GM18519 (cell line): ENCODE results near the gene IQCF6.
"Not testable (repeated sequence)": the region's sequence is repeated elsewhere in the genome, so short reads cannot be mapped to it uniquely, and the experiment has no call there.

ENCODE experiments used
- ATAC-seq: cut with Tn5 transposase; IDR thresholded peaks from one replicate; pipeline ENCODE4 v1.9.1; 2021; ENCODE audit warnings: mild to moderate bottlenecking, moderate library complexity; ENCODE audit not compliant: unreplicated experiment, low FRiP score

IQCF6 gene

GRCh38 chr3:51777985-51778384, 1.1 kb downstream of the IQCF6 start:
- ATAC-seq: no peak

DNA sequence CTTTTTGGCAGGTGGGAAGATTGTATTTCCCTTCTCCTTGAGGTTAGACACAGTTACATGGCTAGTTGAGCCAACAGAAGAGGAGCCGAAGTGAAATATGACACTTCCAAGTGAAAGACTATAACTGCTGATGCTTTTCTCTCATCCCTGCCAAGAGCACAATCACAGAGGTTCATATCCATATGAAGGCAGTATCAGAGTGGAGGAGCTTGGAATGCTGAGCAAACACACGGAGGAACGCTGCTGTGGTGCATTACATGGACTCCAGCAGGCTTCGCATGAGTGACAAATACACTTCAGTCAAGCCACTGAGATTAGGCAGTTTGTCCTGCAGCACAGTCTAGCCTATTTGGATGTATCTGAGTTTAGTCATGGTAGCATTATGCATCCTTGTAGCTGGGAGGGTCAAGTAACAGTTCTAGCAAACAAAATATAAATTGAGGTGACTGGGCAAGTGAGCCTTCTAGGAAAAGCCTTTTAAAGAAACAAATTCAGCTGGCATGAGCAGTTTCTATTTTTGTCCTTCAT, 5.4 kb downstream of the IQCF6 start:
- no peak for ATAC-seq

GRCh38 chr3:51759203-51759602, 19.8 kb downstream of the IQCF6 start:
- ATAC-seq: no peak

DNA sequence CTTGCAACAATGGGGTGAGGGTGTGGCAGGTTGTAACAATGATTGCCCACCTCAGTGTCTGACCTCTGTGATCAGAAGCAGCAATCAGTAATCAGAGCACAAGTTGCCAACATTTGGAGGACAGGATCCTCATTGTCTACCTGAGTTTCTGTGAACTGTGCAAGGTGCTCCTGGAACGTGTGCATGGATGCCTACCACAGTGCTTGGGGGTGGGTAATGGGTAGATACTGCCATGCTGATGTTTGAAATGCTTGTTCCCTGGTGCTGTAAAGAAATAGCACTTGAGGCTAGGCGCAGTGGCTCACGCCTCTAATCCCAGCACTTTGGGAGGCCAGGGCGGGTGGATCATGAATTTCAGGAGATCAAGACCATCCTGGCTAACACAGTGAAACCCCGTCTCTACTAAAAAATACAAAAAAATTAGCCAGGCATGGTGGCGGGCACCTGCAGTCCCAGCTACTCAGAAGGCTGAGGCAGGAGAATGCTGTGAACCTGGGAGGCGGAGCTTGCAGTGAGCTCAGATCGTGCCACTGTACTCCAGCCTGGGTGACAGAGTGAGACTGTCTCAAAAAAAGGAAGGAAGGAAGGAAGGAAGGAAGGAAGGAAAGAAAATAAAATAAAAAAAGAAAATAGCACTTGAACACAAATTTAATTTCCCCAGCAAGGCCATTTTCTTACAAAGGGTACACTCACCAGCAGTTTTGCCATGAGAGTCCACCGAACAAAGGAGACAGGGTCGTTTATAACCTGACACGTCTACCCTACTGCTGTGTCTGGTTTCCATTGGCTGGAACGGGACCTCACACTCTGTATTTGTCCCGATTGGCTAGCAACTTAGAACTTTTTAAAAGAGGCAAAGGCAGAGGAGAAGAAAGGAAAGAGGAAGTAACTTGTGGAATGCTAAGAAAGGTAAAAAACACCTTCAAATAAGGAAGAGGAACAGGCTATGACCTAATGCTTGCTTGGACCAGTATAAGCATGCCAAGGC, 25.0 kb downstream of the IQCF6 start:
- not testable (repeated sequence) for ATAC-seq

DNA sequence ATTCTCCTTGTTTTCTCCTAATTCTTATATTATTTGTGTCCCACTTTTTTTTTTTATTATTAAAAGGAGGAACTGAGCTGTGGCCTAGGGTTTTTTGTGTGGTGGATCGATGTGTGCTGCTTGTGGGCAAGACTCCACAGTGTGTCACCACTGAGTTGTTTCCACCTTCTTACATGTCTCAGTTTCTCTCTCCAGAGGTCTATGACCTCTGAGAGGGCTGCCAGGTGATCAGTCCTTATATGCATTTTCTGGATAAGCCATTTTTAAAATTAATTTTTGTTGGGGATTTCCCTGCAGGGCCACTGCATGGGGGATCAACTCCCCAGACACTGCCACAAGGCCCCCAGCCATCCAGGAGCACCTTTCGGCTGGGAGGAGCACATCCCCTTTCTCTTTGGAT, 27.8 kb downstream of the IQCF6 start:
- ATAC-seq: no peak

DNA sequence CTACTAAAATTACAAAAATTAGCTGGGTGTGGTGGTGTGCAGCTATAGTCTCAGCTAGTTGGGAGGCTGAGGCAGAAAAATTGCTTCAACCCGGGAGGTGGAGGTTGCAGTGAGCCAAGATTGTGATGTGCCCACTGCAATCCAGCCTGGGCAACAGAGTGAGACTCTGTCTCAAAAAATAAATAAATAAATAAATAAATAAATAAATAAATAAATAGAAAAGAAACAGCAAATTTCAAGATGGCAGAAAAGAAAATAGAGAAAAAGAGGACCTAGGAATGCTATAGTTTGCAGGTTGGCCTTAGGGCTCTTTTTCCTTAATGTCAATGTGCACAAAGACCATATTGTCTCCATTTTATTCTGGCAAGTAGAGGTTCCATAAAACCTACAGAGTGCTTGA, 28.2 kb downstream of the IQCF6 start:
- no peak for ATAC-seq

DNA sequence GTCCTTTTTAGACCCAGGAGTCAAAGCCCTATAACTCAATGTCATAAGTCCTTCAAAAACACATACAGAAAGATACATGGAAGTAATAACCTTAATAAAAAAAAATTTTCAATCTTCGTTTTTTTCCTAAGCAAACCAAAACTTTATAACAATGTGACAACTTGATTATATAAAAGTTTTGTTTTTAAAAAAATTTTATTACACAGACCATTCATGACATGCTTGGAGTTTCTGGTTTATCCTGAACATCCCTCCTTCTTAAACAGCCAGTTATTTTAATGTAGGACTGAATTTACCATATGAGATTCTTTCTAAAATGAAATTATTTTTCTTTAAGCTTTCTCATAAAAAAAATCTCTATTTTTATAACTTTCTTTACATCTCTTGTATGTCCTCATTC, 30.7 kb downstream of the IQCF6 start:
- ATAC-seq: no peak

DNA sequence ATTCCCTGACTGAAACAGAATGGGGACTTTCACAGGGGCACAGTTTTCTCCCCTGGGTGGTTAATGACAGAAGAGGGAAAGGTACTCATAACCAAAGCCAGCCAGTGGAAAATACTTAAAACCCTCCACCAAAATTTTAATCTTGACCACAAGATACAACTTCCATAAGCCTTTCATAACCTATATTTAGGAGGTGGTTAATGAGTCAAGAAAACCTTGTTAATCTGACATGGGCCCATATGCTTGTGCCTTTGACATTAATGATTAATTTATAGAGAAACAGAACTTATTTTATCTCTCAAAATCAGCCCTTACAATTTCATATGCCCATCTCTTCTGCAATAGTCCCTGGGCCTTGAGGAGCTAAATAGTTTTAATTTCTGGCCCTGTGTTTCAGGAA, 31.2 kb downstream of the IQCF6 start:
- ATAC-seq: no peak

- ATAC-seq: not testable (repeated sequence)
Measured at GRCh38 chr3:51742978-51743377, 36.1 kb downstream of the IQCF6 start.

- not testable (repeated sequence) for ATAC-seq
Measured at GRCh38 chr3:51742320-51742719, 36.7 kb downstream of the IQCF6 start.

DNA sequence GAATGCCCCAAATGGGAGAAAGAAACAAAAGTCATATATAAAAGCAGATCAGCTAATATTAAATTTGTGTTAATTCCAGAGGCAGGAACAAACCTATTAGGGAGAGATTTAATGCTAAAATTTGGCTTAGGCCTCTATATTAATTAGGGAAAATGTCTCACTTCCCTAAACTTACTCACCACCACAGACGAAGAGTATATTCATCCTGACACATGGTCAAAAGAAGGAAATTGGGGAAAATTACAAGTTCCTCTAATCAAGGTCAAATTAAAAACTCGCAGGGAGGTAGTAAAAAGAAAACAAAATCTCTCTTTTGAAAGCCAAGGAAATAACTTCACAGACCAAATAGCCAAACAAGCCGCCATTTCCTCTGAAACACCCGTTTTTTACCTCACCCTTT, 39.9 kb downstream of the IQCF6 start:
- ATAC-seq: no peak

DNA sequence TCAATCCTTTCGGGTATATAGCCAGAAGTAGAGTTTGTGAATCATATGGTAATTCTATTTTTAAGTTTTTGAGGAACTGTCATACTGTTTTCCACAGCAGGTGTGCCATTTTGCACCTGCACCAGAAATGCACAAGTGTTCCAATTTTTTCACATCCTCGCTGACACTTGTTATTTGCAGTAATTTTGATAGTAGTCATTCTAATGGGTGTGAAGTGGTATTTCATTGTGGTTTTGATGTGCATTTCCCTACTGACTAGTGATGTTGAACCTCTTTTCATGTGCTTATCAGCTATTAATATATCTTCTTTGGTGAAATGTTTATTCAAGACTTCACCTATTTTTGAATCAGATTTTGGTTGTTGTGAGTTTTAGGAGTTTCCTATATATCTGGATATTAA, 43.1 kb downstream of the IQCF6 start:
- ATAC-seq: no peak

DNA sequence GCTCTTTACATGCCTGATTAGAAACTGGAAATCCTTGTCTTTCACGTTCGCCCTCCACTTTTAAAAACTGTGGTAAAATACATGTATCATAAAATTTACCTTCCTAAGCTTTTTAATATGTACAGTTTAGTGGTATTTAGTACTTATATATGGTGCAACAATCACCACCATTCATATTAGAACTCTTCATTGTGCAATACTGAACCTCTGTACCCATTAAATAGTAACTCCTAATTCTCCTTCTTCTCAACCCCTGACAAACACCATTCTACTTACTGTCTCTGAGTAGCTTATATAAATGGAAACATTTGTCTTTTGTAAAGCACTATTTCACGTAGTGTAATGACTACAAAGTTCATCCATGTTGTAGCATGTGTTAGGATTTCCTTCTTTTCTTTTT, 44.0 kb downstream of the IQCF6 start:
- ATAC-seq: no peak

DNA sequence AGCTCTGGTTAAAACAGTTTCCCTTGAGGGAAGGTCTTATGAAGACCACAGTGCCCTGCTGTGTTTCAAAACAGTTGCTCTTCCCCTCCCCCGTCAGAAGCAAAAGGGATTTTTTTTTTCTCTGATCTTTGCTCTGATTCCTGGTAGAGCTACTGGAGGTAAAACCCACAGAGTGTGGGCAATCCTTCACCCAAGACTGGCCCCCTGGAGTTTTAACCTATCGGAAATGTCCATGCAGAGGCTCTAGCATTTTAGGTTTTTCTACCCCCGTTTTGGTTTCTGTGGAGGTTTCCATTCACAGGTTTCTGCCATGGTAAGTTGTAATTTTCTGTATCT, 44.5 kb downstream of the IQCF6 start:
- no peak for ATAC-seq

DNA sequence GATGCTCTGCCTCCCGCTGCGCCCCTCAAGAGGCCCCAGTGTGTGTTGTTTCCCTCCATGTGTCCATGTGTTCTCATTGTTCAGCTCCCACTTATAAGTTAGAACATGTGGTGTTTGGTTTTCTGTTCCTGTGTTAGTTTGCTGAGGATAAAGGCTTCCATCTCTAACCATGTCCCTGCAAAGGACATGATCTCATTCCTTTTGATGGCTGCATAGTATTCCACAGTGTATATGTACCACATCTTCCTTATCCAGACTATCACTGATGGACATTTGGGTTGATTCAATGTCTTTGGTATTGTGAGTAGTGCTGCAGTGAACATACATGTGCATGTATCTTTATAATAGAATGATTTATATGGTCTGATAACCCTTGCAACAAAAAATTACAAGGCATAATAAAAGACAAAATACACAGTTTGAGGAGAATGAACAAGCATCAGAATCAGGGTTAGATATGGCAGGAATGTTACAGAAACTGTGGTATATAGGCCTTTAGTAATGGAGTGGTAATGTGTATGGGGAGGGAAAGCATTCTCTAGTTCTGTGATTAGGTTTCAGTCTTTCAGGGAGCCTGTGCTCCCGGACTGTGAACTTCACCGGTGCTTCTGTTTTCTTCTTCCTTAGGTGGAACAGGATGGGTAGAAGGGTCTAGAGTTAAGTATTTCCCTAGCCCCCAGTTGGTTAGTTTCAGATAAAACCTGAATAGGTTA, 45.0 kb downstream of the IQCF6 start:
- no peak for ATAC-seq

DNA sequence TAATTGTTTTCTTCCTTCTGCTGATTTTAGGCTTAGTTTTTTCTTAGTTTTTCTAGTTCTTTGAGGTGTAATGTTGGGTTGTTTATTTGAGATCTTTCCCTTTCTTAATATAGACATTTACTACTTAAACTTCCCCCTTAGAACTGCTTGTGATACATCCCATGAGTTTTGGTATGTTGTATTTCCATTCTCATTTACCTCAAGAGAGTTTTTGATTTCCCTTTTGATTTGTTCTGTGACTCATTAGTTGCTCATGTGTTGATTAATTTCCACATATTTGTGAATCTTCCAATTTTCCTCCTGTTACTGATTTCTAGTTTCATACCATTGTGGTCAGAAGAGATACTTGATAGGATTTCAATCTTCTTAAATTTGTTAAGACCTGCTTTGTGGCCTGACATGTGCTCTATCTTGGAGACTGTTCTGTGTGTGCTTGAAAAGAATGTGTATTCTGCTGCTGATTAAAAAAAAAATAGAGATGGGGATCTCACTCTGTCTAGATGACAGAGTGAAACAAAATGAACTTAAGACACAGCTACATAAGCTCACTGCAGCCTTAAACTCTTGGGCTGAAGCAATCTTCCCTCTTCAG, 49.9 kb downstream of the IQCF6 start:
- ATAC-seq: no peak
